Suppressor macrophage treated with lipopolysaccharide for 4 hours (primary cell): ENCODE results near the gene TMEM39B.
"Not testable (repeated sequence)": the region's sequence is repeated elsewhere in the genome, so short reads cannot be mapped to it uniquely, and the experiment has no call there.

ENCODE experiments used
- DNase-seq: peaks from one replicate; pipeline ENCODE4 v3.0.0-alpha.2; 2020

TMEM39B gene

DNA sequence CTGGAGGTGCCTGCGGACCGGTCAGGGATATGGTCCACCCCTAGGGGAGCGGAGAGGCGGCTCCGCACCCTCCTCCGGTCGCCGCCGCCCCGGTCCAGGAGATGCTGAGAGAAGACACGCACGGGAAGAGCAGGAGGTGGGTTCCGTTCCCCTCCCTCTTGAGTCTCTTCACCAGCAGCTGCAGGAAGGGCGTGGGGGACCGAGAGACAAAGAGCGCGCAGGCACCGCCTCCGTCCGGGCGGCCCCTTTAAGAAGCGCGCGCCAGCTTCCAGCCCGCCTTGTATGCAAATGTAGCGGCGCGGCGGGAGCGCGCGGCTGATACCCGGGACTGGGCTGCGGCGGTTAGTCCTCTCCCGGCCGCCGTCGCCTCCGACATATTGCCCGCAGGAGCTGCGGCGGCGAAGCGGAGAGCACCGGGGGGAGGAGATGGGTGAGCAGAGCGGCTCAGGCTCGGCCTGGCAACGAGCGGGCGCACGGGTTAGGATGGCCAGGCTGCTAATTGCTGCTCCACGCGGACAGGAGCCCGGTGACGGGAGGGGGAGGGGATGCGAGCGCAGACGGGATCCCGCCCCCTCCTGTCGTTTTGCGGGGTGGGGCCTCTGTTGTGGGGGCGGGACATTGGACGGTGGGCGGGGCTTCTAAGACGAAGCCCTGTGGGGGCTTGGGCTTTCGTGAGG, at the start of gene TMEM39B:
TMEM39B (plus strand) TSS at position 318 of the 677 bp plus-strand sequence; CDS start at position 427, 109 bp downstream.
- peak; percentile 95 for DNase-seq

DNA sequence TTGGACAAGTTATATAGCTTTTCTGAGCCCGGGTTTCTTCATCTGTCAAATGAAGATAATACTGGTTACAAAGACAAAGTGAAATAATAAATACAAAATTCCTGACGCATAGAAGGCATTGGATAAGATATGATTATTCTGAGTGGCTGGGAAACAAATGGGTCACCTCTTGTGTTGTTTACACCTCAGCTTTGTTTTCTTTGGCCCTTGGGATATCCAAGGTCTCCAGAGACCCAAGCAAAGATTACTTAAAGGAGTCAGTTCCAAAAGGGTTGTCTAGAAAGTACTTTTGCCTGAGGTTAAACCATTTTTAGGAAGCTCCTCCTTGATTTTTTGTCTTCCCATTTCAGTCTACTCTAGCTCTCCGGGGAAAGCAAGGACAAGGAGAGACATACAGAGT, 49.4 kb upstream of the TMEM39B start:
- no peak for DNase-seq

DNA sequence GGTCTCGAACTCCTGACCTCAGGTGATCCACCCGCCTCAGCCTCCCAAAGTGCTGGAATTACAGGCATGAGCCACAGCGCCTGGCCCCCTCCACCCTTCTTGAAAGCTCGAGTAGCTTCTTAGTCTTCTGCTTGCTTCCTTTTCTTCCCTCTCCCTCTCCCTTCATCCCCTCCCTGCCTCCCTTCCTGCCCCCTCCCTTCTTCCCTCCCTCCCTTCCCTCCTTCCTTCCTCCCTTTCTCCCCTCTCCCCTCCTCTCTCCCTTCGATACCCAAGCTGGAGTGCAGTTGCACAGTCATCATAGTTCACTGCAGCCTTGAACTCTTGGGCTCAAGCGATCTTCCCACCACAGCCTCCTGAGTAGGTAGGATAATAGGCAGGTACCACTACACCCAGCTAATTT, 47.2 kb upstream of the TMEM39B start:
- no peak for DNase-seq

DNA sequence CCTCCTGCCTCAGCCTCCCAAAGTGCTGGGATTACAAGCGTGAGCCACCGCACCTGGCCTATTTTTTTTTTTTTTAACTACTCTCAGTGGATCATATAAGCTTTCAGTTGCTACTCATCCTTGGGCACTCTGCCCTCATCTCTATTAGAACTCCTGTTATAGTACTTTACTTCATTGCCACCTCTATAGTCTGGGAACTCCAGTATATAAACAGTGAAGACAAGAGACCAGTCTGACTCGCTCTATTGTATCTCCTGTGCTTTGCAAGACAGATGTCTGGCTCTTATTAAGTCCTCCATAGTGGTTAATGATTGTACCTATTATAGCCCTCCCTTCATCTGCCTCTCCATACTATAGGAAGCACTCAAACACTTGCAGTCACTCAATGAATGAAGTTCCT, 44.0 kb upstream of the TMEM39B start:
- no peak for DNase-seq

DNA sequence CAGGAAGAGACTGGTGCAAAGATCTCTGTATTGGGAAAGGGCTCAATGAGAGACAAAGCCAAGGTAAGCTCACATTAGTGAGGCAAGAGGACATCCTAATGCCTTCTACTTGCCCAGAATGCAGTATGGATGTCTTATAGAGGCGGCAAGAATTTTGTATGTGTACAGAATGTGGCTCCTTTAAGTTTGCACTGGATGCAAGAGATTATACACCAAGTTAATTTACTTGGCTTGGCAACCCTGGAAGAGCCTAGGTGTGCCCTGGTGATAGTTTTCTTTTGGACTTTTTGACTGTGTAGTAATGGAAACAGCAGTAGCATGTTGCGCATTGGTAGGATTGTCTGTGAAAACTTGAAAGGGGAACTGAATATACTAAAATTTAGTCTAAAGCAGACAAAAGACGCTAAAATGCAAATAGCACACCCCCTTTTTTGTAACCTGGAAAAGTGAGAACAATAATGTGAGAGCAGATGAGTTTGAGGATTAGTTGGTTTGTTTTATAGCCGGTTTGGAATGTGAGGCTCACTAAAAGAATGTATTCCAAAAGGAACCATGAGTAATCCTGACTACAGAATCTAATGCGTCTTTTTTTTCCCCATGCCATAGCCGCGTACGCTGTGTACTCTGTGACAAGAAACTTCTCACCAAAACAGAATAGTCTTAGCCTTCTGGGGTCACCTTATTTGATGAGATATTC, 41.0 kb upstream of the TMEM39B start:
- no peak for DNase-seq

DNA sequence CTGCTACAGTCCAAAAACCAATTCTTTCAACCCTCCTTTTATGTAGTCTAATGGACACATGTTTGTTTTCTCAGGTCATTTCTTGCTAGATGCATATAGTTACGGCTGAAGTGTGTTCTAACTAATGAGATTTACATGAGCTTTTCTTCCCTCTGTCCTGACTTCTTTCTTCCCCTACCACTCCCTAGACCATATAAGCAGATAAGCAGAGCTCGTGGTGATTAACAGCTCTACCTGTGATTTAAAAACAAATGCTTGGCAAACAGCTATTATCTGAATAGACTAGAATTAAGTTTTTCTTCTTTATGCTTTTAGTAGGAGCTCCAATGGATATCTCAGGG, 40.5 kb upstream of the TMEM39B start:
- no peak for DNase-seq

DNA sequence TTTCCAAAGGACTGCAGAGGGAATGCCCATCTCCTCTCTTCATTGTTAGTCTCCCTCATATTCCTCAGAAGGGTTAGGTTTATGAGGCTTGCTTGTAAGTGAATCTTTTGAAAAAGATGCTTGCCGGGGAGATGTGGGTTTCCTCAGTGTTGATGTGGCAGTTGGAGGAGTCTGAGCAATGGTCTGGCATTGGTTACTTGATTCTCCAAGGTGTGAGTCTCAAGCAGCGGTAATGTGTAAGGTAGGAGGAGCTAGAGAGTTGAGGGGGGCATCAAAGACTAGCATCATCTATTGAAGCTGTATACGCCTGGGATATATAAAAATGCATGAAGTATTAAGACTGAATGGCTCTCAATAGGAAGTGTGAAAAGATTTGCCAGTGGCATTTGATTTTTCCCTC, 37.6 kb upstream of the TMEM39B start:
- no peak for DNase-seq

DNA sequence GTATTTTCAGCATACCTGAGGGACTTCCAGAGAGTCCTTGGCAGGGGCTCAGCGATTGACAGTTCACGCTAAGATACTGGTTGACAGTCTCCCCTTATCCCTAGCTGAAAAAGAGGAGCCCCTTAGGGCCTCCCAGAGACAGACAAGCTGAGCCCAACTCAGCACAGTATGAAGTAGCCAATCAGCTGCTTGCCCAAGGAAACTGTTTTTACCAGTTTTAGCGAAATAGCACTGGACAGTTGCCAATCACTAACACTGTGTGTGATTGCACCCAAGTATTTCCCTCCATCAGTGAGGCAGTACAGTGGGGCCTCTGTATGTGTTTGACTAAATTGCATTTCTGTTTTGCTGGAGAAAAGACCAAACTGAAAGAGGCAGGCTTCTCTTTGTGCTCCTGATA, 32.0 kb upstream of the TMEM39B start:
- DNase-seq, result no peak

DNA sequence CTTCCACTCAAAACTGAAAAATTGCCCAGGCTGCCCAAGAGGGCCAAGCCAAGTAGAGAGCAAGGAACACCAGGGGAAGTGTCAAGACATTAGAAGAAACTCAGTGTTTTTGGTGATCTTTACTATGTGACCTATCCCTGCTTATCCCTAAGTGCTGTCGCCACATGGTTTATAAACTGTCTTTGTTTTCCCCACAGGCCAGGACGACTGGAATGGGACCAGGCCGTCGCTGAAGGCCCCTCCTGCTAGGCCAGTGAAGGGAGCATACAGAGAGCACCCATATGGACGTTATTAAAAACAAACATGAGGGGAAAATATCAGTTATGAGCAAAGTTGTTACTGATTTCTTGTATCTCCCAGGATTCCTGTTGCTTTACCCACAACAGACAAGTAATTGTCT, 30.4 kb upstream of the TMEM39B start:
- DNase-seq, result no peak

DNA sequence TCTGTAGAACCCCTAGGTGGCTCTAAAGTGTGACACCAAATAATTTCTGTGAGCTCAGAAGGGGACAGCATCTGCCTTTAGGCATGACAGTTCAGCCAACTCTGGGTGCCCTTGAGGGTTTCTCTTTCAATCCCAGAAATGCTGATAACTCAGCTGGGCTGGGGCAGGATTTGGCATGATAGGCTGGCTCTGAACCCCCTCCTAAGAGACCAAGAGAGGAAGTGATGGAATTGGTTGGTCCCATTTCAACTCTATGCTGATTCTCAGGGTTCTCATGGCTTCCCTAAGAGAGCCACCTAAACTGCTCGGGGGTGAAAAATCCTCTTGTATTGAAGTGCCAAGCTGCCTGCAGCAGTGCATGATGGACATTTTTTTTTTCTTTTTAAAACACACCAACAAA, 28.5 kb upstream of the TMEM39B start:
- no peak for DNase-seq

DNA sequence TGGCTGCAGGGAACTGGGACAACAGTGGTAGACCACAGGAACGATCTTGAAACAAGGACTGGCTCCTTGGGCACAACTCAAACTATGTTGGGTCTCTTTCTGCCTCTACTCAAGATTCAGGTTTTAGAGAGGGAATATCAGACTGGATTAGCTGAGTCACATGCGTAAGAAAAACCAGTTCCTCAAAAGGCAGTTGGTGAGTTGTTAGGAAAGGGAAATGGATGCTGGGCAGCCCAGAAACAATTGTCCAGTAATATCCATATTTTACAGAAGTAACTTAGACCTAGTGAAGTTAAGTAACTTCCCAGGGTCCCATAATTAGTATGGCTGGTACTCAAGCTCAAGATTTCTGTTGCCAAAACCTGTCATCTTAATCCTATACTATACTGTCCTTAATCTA, 27.0 kb upstream of the TMEM39B start:
- peak; percentile 78 for DNase-seq

DNA sequence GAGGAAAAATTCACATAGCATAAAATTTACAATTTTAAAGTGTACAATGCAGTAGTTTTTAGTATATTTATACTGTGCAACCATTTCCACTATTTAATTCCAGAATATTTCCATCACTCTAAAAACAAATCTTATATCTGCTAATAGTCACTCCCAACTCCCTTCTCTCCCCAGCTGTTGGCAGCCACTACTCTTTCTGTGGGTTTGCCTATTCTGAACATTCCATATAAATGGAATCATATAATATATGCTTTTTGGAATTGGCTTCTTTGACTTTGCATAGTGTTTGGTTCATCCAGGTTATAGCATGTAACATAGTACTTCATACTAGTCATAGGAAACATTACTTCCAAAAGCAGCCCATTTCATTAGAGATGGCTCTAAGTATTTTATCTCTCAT, 25.0 kb upstream of the TMEM39B start:
- no peak for DNase-seq

DNA sequence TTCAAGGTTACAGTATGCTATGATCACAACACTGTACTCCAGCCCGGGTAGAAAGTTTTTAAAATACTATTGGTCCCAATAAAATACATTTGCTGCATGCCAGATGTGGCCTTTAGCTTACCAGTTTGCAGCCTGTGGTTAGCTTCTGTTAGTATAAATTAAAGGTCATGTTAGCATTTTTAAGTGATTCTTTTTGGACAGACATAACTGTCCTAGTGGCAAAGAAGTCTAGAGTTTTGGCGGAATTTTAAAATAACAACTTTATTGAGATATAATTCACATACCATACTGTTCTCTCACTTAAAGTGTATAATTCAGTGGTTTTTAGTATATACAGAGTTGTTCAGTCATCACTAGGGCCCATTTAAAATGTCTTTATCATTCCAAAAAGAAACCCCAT, 24.3 kb upstream of the TMEM39B start:
- no peak for DNase-seq

DNA sequence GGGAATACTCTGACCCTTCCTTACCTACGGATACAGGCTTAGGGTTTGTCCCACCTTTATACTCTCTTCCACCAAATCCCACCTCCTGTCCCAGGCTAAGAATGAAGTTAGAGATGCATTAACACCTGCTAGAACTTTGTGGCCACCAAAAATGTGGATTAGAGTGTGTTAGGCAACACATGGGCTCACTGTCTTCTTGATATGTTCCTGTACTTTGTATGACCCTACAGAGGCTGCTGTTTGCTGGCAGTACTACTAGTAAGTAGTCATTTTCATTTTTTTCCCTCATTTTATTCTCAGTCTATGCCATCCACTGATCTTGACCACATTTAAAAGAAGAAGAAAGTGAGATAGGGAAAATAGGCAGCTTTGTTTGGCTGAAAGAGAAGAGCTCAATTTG, 21.0 kb upstream of the TMEM39B start:
- DNase-seq, result no peak

DNA sequence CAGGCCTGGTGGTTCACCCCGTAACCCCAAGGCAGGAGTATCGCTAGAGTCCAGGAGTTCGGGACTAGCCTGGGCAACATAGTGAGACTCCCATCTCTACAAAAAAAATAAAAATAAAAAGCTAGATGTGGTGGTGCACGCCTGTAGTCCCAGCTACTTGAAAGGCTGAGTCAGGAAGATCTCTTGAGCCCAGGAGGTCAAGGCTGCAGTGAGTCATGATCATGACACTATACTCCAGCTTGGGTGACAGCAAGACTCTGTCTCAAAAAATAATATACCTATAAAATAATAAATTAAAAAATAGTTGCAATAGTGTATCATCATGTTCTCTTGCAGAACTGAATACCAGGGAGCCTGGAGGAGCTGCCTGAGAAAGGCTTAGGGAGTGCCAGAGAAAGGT, 19.9 kb upstream of the TMEM39B start:
- peak; percentile 15 for DNase-seq

DNA sequence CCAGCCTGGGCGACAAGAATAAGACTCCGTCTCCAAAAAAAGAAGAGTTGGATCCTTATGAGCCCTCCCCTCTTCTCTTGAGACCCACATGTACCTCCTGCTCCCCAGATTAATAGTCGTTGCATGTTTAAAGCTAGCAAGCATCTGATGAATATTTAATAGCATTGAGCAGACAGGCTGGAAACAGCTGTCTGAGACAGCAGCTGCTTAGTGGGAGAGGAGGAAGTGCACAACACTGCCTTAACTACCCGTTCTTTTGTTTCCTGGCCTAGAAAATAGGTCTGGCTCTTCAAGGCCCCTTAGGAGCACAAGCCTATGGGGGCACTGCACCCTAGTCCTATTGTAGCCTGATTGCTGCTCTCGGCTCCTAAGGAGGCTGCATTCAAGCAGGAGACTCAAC, 17.3 kb upstream of the TMEM39B start:
- no peak for DNase-seq

DNA sequence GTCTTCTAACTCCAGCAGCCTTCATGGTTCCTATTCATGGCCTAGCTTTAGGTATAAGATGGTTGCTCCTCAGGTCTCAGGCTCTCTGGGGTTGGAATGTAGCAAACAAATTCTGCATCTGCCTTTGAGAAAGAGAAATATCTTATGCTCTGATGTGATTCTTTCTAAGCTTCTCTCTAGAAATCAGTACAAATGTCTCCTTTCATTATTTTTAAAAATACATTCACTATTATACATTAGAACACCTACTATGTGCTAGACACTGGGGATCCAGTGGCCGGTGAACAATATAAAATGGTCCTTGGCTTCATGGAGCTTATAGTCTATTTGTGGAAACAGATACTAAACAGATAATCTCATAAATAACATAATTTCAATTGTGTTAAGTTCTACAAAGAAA, 16.1 kb upstream of the TMEM39B start:
- no peak for DNase-seq

DNA sequence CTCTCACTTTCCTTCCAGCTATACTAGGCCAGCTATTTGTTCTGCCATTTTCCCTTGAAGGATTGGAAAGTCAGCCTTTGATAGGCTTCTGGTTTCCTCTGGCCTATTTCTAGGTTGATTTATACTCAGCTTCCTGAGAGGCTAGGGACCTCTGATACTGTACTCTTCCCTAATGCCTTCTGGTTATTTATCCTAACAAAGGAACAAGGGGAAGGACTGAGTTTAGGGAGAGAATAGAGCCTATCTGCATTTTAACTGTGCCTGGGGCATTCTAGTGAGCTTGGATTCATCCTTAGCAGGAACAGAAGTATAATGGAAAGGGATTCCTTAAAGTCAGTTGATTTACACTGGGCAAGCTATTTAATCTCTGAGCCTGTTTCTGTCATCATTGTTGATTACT, 11.8 kb upstream of the TMEM39B start:
- DNase-seq, result no peak

DNA sequence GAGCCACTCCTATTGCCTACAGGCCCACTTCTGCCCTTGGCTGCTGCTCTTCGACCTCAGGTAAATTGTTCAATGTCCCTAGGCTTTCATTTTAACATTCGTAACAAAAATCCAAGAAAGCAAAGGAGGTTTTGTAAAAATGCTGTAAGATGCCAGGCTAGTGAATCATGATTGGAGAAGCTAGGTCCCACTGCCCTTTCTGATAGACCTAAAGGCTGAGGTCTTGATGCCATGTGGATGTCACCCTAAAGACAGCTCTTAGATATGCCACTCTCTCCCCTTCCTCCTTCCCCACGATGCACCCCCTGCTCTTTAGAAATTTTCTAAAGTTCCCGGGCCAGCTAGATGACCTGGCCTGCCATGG, 9.9 kb upstream of the TMEM39B start:
- DNase-seq, result no peak

DNA sequence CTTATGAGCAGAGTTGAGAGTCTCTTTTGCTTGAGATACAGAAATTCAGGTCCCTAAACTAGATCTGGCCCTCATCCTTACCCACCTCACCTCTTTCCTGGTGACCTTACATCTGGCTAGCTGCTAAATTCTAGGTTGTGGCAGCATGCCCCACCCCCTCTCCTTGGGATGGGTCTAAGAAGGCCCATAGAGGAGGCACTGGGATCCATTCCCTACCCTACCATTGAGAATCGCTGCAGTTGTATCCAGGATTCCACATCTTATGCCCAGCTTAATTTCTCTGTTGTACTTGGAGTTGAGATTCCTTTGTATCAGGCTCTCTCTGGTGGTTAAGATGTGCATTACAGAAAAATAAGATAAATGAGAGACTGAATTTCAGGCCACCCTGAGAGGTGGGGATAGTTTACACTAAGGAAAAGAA, 9.5 kb upstream of the TMEM39B start:
- peak; percentile 44 for DNase-seq

DNA sequence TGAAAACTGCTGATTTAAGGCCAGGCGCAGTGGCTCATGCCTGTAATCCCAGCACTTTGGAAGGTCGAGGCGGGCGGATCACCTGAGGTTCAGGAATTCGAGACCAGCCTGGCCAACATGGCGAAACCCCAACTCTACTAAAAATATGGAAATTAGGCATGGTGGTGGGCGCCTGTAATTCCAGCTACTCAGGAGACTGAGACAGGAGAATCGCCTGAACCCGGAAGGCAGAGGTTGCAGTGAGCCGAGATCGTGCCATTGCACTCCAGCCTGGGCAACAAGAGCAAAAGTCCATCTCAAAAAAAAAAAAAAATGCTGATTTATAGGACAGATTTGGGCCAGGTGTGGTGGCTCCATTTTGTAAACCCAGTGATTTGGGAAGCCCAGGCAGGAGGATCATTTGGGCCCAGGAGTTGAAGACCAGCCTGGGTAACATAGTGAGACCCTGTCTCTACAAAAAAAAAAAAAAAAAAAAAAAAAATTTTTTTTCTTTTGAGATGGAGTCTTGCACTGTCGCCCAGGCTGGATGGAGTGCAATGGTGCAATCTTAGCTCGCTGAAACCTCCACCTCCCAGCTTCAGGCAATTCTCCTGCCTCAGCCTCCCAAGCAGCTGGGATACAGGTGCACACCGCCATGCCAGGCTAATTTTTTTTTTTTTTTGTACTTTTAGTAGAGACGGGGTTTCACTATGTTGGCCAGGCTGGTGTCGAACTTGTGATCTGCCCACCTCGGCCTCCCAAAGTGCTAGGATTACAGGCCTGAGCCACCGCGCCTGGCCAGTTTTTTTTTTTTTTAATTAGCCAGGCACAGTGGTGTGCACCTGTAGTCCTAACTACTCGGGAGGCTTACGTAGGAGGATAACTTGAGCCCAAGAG, 6.9 kb upstream of the TMEM39B start:
- not testable (repeated sequence) for DNase-seq

DNA sequence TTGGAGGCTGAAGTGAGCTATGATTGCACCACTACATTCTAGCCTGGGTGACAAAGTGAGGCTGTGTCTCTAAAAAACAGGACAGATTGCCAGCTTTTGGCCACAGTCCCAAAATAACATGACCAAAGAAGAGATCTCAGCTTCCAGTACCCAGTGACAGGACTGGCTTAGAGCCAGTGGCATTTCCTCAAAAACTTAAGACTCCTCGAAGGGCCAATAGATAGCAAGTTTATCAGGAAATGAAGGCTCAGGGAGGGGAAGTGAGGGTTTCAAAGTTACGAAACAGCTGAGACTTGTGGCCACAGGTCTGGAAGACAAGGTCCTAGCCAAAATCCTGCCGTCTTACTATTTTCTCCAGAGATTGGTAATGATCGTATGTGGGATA, 6.3 kb upstream of the TMEM39B start:
- DNase-seq, result peak; percentile 94

DNA sequence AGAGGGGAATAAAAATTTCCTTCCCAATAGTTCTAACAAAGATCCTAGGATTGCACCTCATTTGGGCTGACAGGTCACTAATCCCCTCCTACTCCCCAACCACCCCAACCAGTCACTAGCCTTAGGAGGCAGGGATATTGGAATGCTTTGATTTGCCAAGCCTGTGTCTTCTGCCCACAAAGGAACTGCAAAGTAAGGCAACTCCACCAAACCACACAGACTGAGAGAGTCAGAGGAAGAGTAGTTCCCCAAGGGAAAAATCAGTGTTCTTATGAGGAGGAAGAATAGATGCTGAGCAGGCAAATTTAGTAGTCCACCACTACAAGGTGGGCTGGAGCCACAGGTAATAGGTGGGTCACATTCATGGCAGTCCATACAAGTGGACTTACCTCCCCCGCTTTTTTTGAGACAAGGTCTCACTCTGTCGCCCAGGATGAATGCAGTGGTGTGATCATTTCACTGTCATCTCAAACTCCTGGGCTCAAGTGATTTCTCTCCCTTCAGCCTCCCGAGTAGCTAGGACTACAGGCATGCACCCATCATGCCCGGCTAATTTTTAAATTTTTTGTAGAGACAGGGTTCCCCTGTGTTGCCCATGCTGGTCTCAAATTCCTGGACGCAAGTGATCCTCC, 3.7 kb upstream of the TMEM39B start:
- DNase-seq, result no peak
